ENCODE measurements around the gene STPG4.
"Not testable (repeated sequence)": the region's sequence is repeated elsewhere in the genome, so short reads cannot be mapped to it uniquely, and the experiment has no call there.

The STPG4 gene

DNA sequence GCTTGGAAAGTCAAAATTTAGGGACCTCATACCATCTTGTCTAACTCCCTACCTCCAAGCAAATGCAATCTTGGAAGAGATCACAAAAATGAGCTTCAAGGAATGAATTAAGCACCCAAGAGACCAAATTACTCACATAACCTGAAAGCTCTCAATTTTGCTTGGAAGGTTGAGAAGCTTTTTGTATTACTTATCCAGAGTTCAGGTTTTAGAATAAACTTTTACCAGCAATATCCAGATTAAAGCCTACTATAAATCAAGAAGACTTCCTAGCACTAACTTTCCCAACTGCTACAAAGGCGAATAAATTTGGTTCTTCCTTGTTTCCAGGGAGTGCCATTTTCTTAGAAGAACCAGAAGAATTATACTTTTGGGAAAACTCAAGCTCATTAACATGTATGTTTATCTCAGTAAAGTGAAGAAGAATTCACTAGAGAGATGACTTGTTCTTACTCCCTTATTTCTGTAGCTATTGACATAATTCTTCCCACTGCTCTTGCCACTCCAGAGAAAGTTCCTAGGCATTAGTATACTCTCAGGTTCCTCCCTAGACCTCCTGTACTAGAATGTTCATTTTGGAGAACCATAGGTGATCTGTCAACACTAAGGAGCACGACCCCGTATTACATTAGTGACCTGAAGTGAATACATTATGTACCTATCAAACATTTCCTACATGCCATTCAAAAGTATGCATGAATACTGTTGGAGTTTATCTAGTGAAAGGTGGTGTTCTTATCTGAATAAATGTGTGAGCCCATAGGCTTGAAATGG, 18.0 kb upstream of the STPG4 start:
- DNase-seq (ENCODE audit: low read depth in 2 of 2) = no peak

DNA sequence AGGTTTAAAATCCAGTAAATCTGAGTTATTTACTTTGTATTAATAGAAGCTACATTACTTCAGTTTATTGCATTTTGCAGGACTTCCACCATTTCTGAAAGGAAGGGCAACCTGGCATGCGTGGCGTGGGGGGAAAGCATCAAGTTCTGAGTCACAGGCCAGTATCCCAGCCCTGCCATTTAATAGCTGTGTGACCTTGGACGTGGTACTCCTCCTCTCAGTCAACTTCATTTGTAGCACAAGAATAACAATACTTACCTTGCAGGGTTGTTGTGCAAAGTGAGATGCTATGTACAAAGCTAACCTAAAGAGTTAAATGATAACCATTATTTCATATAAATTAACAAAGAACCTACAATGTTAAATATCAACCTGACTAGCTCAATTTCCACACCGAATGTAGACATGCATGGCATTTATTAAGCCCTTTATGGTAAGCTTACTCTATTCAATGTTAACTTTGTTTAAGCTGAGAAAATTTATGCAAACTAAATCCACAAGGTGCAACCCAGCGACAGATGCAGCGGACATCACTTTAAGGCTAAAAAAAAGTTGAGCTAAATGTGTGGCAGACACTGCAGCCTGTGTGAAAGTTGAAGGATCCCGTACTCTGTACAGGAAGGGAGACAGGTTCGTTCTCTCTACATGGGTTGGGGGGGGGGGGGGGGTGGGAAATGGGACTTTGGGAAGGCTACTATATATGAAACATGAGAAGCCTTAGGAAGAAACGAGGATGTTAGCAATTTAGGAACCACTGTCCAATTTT, 17.2 kb upstream of the STPG4 start:
- no peak for DNase-seq (ENCODE audit: low read depth in 2 of 2)

- no peak for DNase-seq (ENCODE audit: low read depth in 2 of 2)
Observed at GRCh38 chr2:47169784-47170183, 14.7 kb upstream of the STPG4 start.

GRCh38 chr2:47168895-47169294, 13.8 kb upstream of the STPG4 start:
- not testable (repeated sequence) for DNase-seq (ENCODE audit: low read depth in 2 of 2)

GRCh38 chr2:47167149-47167548, 12.0 kb upstream of the STPG4 start:
- DNase-seq (ENCODE audit: low read depth in 2 of 2) = no peak

DNA sequence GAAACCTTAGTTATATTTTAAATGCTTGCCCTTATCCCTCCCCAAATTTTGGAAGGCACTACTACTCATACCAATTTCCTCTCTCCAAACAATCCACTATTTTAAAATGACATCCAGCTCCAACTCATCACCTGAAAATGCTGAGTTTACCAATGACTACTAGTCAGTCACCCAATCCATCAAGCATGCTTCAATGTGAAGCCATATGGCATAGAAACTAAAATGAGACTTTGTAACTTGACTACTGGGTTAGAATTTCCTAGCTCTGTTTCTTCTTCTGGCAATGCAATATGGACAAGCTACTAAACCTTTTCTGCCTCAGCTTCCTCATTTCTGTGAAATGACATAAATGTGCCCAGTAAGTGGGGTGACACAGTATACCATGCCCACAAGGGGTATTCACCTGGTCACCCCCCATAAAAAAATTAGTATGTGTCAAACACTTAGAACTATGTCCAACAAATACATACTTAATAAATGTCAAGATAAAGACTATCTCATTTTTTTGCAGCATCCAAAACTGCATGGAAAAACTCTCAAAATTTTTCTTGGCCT, 10.0 kb upstream of the STPG4 start:
- no peak for DNase-seq (ENCODE audit: low read depth in 2 of 2)

- no peak for DNase-seq (ENCODE audit: low read depth in 2 of 2)
Observed at GRCh38 chr2:47162780-47163179, 7.7 kb upstream of the STPG4 start.

- no peak for DNase-seq (ENCODE audit: low read depth in 2 of 2)
Observed at GRCh38 chr2:47161475-47161874, 6.4 kb upstream of the STPG4 start.

- no peak for DNase-seq (ENCODE audit: low read depth in 2 of 2)
Observed at GRCh38 chr2:47160660-47161059, 5.6 kb upstream of the STPG4 start.

DNA sequence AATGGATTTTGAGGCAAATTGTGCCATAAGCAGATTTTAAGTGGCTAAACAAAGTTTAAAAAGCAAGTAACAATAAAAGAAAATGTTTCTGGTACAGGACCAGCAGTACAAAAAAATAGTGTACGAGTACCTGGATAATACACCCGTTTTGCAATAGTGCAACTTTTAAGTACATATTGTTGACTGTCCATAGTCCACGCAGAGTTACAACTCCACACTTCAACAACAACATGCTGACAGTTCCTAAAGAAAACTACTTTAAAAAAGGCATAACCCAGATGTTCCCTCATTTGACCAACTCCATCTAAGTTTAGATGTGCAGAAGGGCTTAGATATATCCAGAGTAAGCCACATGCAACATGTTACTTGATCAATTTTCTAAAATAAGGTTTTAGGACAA, 5.1 kb upstream of the STPG4 start:
- no peak for DNase-seq (ENCODE audit: low read depth in 2 of 2)

DNA sequence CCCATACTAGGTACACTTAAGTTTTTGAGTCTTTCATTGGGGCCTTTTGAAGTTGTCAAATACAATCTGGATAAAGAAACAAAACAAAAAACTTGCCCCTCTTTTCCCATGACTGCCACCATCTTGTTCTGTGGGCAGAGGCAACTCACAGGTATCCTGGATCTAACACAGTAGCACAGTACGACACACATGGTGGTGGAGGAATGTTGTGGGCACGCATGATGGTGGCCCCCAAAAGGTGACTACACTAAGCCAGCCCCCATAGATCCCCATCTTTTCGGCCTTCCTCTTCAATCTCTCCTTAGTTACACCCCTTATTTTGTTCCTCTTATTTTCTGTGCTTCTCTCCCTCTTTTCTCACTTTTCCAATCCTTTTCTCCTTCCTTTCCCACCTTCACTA, 4.5 kb upstream of the STPG4 start:
- DNase-seq (ENCODE audit: low read depth in 2 of 2) = no peak

DNA sequence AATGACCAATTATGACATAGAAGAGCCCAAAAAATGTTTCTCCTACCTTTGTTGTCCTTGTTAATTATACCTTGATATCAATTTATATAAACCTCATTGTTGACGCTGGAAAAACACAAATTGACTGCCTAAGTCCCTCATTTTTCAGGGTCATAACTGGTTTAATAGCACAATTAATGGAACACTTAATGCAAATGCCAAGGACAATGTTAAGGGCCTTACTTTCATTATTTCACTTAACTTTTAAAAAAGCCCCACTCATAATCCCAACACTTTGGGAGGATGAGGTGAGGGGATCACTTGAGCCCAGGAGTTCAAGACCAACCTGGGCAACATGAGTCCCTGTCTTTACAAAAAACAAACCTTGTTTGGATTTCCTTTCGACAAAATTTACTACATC, 3.5 kb upstream of the STPG4 start:
- DNase-seq (ENCODE audit: low read depth in 2 of 2) = no peak

DNA sequence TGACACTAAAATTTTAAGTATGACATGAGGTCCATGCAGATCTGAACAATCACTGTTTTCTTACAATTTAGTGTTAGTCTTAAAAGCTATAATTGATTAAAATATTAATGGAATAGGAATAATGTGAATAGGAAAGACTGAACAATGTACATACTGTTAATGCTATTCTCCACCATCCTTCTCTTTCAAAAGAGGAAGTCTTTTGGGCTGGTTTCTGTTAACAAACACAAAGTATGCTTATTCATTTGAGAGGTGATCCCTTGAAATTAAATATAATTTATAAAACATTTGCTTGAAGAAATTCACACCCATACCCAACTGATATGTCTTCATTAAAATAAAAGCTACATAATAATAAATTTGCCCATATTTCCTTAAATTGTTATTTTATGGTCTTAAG, 2.3 kb downstream of the STPG4 start:
- DNase-seq (ENCODE audit: low read depth in 2 of 2) = no peak

DNA sequence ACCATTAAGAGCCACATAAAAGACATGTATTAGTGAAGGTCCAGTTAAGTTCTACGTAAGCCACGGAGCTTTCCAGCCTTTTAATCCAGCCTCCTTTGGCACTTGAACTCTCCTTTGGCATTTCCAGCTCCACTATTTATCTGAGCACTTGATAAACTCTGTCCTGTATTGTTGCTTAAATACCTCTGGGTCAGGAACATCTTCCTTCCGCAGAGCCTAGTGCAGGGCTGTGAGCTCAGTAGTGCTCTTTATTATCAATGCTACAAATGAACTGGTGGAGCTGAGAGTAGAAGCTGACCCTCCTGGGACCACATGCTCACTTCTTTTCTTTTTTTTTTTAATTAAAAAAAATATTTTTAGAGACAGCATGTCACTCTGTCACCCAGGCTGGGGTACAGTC, 4.9 kb downstream of the STPG4 start:
- DNase-seq (ENCODE audit: low read depth in 2 of 2) = no peak

- DNase-seq (ENCODE audit: low read depth in 2 of 2) = no peak
Observed at GRCh38 chr2:47147021-47147420, 8.1 kb downstream of the STPG4 start.

GRCh38 chr2:47145466-47145865, 9.6 kb downstream of the STPG4 start:
- no peak for DNase-seq (ENCODE audit: low read depth in 2 of 2)

DNA sequence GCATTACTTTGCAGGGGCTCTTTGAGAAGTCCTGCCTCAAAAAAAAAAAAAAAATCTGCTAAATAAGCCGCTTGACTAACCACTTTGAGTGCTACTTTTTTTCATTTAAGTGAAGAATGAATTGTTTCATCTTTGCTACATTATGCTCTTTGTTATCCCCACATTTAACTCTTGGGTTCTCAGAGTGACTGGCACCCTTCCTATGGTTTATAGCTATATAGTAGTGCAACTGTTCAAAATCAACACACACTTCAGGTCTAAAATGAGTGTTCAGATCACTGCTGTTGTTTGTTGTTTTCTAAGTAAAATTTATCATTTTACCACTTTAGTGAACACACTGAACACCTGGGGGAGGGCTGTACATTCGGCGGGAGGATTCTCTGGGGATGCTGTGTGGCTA, 13.6 kb downstream of the STPG4 start:
- DNase-seq (ENCODE audit: low read depth in 2 of 2) = no peak

DNA sequence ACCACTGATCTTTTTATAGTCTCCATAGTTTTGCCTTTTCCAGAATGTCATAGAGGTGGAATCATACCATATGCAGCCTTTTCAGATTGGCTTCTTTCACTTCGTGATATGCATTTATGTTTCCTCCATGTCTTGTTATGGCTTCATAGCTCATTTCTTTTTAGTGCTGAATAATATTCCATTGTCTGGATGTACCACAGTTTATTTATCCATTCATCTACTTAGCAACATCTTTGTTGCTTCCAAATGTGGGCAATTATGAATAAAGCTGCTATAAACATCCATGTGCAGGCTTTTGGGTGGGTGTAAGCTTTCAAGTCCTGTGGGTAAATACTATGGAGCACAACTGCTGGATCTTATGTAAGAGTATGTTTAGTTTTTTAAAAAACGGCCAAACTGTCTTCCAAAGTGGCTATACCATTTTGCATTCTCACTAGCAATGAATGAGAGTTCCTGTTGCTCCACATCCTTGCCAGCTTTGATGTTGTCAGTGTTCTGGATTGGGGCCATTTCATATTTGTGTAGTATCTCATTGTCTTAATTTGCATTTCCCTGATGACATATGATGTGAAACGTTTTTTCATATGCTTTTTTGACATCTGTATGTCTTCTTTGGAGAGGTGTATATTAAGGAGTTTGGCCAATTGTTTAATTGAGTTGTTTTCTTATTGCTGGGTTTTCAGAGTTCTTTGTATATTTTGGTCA, 20.6 kb downstream of the STPG4 start:
- DNase-seq (ENCODE audit: low read depth in 2 of 2) = no peak

GRCh38 chr2:47133046-47133445, 22.1 kb downstream of the STPG4 start:
- DNase-seq (ENCODE audit: low read depth in 2 of 2) = no peak

DNA sequence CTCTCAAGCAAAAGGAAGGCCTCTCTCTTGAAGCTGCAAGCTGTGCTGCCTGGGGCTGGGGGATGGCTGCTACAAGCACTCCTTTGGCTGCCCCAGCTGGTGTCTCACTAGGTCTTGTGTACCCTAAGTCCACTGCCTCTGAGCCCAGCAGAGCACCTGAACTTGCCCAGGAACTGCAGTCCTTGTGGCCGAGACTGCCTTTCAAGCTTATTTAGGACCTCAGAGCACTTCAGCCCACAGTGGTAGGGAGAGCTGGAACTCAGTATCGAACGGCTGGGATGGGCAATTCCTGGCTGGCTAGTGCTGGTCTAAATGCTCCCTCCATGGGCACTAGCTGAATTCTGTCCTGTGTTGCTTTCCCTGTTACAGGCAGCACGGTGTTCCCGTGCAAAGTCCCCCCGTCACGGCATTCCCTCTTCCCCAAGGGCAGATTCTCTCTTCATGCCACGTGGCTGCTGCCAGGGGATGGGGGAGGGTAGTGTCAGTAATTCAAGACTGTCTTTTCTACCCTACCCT, 25.9 kb downstream of the STPG4 start:
- DNase-seq (ENCODE audit: low read depth in 2 of 2) = no peak

- no peak for DNase-seq (ENCODE audit: low read depth in 2 of 2)
Observed at GRCh38 chr2:47128705-47129104, 26.4 kb downstream of the STPG4 start.

- no peak for DNase-seq (ENCODE audit: low read depth in 2 of 2)
Observed at GRCh38 chr2:47127862-47128543, 27.1 kb downstream of the STPG4 start.
